Esophagus muscularis mucosa (tissue), 4 donors: Measurements from ENCODE around the gene ZNF652. TPM values are rescaled to one million over a fixed set of nuclear protein-coding genes. Genes with fewer than 3 reads are reported as not detected.

Experiments used
- DNase-seq: peaks from one replicate; pipeline ENCODE4 v3.0.0-alpha.2; 2017; ENCODE audit errors: extremely low spot score
- H3K27ac ChIP-seq, 4 donors: fragments of 200-600 bp; sonication (generic); replicated peaks in 1 of 4; 1 replicate in 3 of 4; 2 replicates in 1 of 4; pipeline ENCODE4 v1.5.1; 2016 to 2019; ENCODE audit warnings: mild to moderate bottlenecking in 1 of 4
- H3K27me3 ChIP-seq, 4 donors: fragments of 200-600 bp; sonication (generic); one replicate each; pipeline versions ENCODE4 v1.5.1 to v1.6.0; 2016 to 2019
- H3K36me3 ChIP-seq, 4 donors: fragments of 200-600 bp; sonication (generic); one replicate each; pipeline ENCODE4 v1.5.1; 2016 to 2019
- H3K4me1 ChIP-seq, 4 donors: fragments of 200-600 bp; sonication (generic); one replicate each; pipeline ENCODE4 v1.5.1; 2016 to 2019
- H3K4me3 ChIP-seq, 4 donors: fragments of 200-600 bp; sonication (generic); 1 replicate in 2 of 4; 2 replicates in 2 of 4; pipeline ENCODE4 v1.5.1; 2016 to 2019; ENCODE audit warnings: mild to moderate bottlenecking in 4 of 4, moderate library complexity in 1 of 4
- H3K9me3 ChIP-seq, 4 donors: fragments of 200-600 bp; sonication (generic); 1 replicate in 3 of 4; 2 replicates in 1 of 4; pipeline ENCODE4 v1.5.1; 2016 to 2019
- CTCF ChIP-seq, 3 experiments: fragments of 200-600 bp in 2 of 3; fragments of 450-650 bp in 1 of 3; sonication (generic) in 2 of 3; IDR thresholded peaks; one replicate each; pipeline ENCODE4 v1.5.1; 2017 to 2019; ENCODE audit warnings: antibody characterized with exemption in 3 of 3, mild to moderate bottlenecking in 2 of 3, moderate library complexity in 1 of 3
- EP300 ChIP-seq: sonication (generic); formaldehyde crosslinking; IDR thresholded peaks from one replicate; pipeline ENCODE4 v1.6.1; 2017; ENCODE audit warnings: antibody characterized with exemption
- POLR2A ChIP-seq: fragments of 450-650 bp; IDR thresholded peaks from one replicate; pipeline ENCODE4 v1.6.1; 2017; ENCODE audit warnings: antibody characterized with exemption, moderate library complexity, mild to moderate bottlenecking, low read depth
- POLR2AphosphoS5 ChIP-seq, 2 donors: sonication (generic); formaldehyde crosslinking; IDR thresholded peaks; one replicate each; pipeline ENCODE4 v1.6.1; 2017; ENCODE audit warnings: antibody characterized with exemption in 2 of 2
- WGBS: methylation state at CpG from one replicate; pipeline ENCODE4 v1.1.5; 2018; 5-methylcytosine and 5-hydroxymethylcytosine counted together
- intact Hi-C: fragments of 100-400 bp; cut with DNase I; formaldehyde crosslinking; loops from one replicate; pipeline ENCODE4 v1.15.1; 2023
- total RNA-seq, 4 donors: library from RNA; depleted of rRNA; stranded (reverse); fragments of >200 nt; gene quantifications; one replicate each; pipeline versions ENCODE4 v1.1.0 to v1.2.1, GENCODE V29; 2016

Gene ZNF652
- total RNA-seq, 4 donors from 2014 or later, result 59.3 to 100.0 (median 83.0) TPM

DNA sequence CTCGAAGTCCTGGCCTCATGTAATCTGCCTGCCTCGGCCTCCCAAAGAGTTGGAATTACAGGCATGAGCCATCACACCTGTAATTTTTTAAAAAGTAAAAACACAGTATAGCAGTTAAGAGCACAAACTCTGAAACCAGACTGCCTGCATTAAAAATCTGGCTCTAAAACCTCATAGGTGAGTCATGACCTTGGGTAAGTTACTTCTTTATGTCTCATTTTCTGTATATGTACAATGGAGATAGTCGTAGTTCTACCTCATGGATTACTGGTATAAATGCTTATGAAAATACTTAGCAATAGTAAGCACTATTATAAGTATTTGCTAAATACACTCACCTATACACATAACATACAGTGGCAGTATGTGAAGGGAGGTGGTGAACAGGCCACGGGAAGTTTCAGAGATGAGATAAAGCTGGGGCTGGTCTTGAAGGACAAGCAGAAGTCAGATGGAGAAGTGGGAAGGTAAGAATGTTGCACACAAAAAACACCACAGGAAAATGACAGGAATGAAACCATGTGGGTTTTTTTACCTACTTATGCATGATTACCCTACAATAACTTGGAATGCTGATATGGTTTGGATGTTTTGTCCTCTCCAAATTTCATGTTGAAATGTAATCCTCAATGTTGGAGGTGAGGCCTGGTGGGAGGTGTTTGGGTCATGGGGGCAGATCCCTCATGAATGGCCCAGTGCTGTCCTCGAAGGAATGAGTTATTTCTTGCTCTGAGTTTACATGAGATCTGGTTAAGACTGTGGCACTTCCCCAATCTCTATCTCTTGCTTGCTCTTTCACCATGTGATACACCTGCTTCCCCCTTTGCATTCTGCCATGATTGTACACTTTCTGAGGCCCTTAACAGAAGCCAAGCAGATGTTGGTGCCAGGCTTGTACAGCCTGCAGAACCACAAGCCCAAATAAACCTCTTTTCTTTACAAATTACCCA, 33.9 kb downstream of the ZNF652 start:
- TF ChIP-seq EP300 (no peak), CTCF (IDR thresholded peaks at IDR 0.05) (no peak)
- Histone ChIP-seq H3K36me3 (no peaks in the 10 kb centered on the region), H3K27me3 (no peaks in the 10 kb centered on the region), H3K4me1 (peaks cover 0 to 10% (median 3%) of the 10 kb centered on the region in 4 donors), H3K4me3 (no peak overlapping the region), H3K27ac (no peak overlapping the region), H3K9me3 (no peaks in the 10 kb centered on the region)
- intact Hi-C loops, result no loop called here
- whole genome bisulfite sequencing, result 81% methylated on average over 5 of the region's 5 CpGs
- DNase-seq, result no peak

DNA sequence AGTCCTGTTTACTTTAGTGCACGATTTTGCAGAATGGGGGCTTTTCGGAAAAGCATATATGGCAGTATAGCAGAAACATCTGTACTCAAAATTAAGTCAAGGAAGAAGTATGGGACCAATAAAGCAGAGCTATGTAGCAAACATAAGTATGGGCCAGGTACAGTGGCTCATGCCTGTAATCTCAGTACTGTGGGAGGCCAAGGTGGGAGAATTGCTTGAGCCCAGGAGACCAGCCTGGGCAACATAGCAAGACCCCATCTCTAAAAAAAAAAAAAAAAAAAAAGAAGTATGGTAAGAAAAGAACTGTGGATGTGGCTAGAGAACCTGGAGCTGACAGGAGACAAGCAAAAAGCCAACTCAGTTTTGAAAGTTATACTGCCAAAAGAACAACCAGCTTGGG, 36.1 kb downstream of the ZNF652 start:
- DNase-seq, result no peak
- H3K36me3 ChIP-seq, result no peaks in the 10 kb centered on the region
- intact Hi-C loops, result no loop called here
- 90% methylated on average over 2 of the region's 2 CpGs for WGBS
- H3K27ac ChIP-seq, result no peak overlapping the region
- H3K27me3 ChIP-seq, result no peaks in the 10 kb centered on the region
- TF ChIP-seq CTCF (IDR thresholded peaks at IDR 0.05), result no peak
- no peak for TF ChIP-seq POLR2AphosphoS5 (IDR thresholded peaks at IDR 0.05)
- TF ChIP-seq POLR2A, result no peak
- no peak for TF ChIP-seq EP300
- no peaks in the 10 kb centered on the region for H3K9me3 ChIP-seq
- no peak overlapping the region for H3K4me3 ChIP-seq
- H3K4me1 ChIP-seq, result peaks cover 0 to 7% (median 3%) of the 10 kb centered on the region in 4 donors

DNA sequence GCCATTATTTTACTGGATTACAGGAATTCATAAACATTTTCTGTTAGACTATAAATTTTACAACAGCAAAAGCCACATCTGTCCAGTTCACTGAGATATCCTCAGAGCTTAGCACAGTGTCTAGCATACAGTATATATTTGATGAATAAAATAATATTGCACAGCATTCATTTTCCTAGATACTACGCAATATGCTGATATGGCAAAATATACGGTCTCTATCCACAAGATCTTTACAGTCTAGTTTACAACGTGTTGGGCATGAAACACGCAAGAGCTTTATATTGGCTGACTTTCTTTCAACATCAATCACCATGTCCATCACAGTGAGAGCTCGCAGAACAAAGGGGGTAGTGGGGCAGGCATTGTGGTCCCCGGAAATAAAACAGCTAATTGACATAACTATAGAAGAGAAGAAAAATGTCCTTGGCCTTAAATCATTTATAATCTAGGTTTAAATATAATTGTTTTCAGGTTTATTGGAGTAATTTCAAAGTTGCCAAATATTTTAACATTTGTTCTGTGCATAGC, 43.5 kb downstream of the ZNF652 start:
- intact Hi-C loops, result loop anchor here (5.0 kb wide), 1 partner anchor 44 kb away; the partner anchor contains the start of gene ZNF652
- no peak for DNase-seq
- no peak overlapping the region for H3K27ac ChIP-seq
- TF ChIP-seq CTCF (IDR thresholded peaks at IDR 0.05), result no peak
- TF ChIP-seq POLR2A, result no peak
- no peak for TF ChIP-seq POLR2AphosphoS5 (IDR thresholded peaks at IDR 0.05)
- TF ChIP-seq EP300, result no peak
- no peak overlapping the region for H3K4me3 ChIP-seq
- WGBS, result 79% methylated on average over 6 of the region's 6 CpGs
- H3K27me3 ChIP-seq, result no peaks in the 10 kb centered on the region
- H3K36me3 ChIP-seq, result peaks cover 4 to 11% (median 8%) of the 10 kb centered on the region in 4 donors
- H3K4me1 ChIP-seq, result peaks cover 5 to 39% (median 25%) of the 10 kb centered on the region in 4 donors
- no peaks in the 10 kb centered on the region for H3K9me3 ChIP-seq

- no peaks in the 10 kb centered on the region for H3K9me3 ChIP-seq
- peaks cover 5 to 39% (median 25%) of the 10 kb centered on the region in 4 donors for H3K4me1 ChIP-seq
- H3K4me3 ChIP-seq, result no peak overlapping the region
- DNase-seq, result no peak
- intact Hi-C loops, result loop anchor here (5.0 kb wide), 1 partner anchor 45 kb away; the partner anchor contains the start of gene ZNF652
- peaks cover 4 to 16% (median 13%) of the 10 kb centered on the region in 4 donors for H3K36me3 ChIP-seq
- peak overlapping the region in 2 of 4 donors; percentile 14 to 30 for H3K27ac ChIP-seq
- TF ChIP-seq CTCF (IDR thresholded peaks at IDR 0.05) (no peak), POLR2AphosphoS5 (IDR thresholded peaks at IDR 0.05) (no peak), EP300 (no peak), POLR2A (no peak)
- 80% methylated on average over 13 of the region's 13 CpGs for WGBS
- H3K27me3 ChIP-seq, result no peaks in the 10 kb centered on the region
These were observed 45.0 kb downstream of the ZNF652 start for GRCh38 chr17:49316889-49317675.
